NT2/D1 (cell line): ENCODE measurements around the gene SKAP1.

Source experiments
- SUZ12 ChIP-seq: IDR thresholded peaks from 2 replicates; pipeline ENCODE4 v1.6.1; 2011; ENCODE audit not compliant: insufficient read length, insufficient read depth; ENCODE audit errors: extremely low read depth
- YY1 ChIP-seq: IDR thresholded peaks from 2 replicates; pipeline ENCODE4 v1.6.1; 2011; ENCODE audit not compliant: insufficient read length, insufficient read depth
- ZNF274 ChIP-seq: IDR thresholded peaks from 2 replicates; pipeline ENCODE4 v1.6.1; 2011; ENCODE audit warnings: mild to moderate bottlenecking, low read depth, low read length

- TF ChIP-seq YY1 (no peak), ZNF274 (no peak), SUZ12 (no peak)
Measured at GRCh38 chr17:48385319-48385718, 44.7 kb downstream of the SKAP1 start.
